Muscle layer of duodenum (tissue), 2 donors: ENCODE data around the gene EXD1.
"Not testable (repeated sequence)": the region's sequence is repeated elsewhere in the genome, so short reads cannot be mapped to it uniquely, and the experiment has no call there.

Experiments used
- H3K27ac ChIP-seq: one replicate; pipeline ENCODE4 v1.7.0; 2013; ENCODE audit warnings: mild to moderate bottlenecking, low read length
- H3K27me3 ChIP-seq: one replicate; pipeline ENCODE4 v1.7.0; 2013; ENCODE audit warnings: low read depth, mild to moderate bottlenecking, control low read depth, low read length
- H3K36me3 ChIP-seq, 2 donors: one replicate each; pipeline ENCODE4 v1.7.0; 2013; ENCODE audit warnings: low read length in 2 of 2, control low read depth in 1 of 2, mild to moderate bottlenecking in 1 of 2; ENCODE audit not compliant: insufficient read depth in 2 of 2, control insufficient read depth in 1 of 2
- H3K4me1 ChIP-seq, 2 donors: one replicate each; pipeline ENCODE4 v1.7.0; 2013; ENCODE audit warnings: low read length in 2 of 2, mild to moderate bottlenecking in 2 of 2, control low read depth in 1 of 2, moderate library complexity in 1 of 2; ENCODE audit not compliant: insufficient read depth in 2 of 2, control insufficient read depth in 1 of 2
- H3K4me3 ChIP-seq, 2 donors: one replicate each; pipeline ENCODE4 v1.7.0; 2013; ENCODE audit warnings: low read length in 2 of 2, low read depth in 1 of 2, mild to moderate bottlenecking in 1 of 2
- H3K9me3 ChIP-seq, 2 donors: one replicate each; pipeline ENCODE4 v1.7.0; 2013; ENCODE audit warnings: low read length in 2 of 2, control low read depth in 1 of 2, mild to moderate bottlenecking in 1 of 2; ENCODE audit not compliant: control insufficient read depth in 1 of 2
- donor health status: healthy.

EXD1 gene

DNA sequence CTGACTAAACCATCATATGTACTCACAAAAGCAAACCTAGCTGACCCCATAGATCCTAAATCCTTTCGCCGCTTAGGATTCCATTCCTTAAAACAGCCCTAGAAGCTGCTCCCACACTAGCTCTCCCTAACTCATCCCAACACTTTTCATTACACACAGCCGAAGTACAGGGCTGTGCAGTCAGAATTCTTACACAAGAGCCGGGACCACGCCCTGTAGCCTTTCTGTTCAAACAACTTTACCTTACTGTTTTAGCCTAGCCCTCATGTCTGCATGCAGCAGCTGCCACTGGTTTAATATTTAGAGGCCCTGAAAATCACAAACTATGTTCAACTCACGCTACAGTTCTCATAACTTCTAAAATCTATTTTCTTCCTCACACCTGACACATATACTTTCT, 95.0 kb downstream of the EXD1 start:
- not testable (repeated sequence) for H3K4me3 ChIP-seq, H3K9me3 ChIP-seq

DNA sequence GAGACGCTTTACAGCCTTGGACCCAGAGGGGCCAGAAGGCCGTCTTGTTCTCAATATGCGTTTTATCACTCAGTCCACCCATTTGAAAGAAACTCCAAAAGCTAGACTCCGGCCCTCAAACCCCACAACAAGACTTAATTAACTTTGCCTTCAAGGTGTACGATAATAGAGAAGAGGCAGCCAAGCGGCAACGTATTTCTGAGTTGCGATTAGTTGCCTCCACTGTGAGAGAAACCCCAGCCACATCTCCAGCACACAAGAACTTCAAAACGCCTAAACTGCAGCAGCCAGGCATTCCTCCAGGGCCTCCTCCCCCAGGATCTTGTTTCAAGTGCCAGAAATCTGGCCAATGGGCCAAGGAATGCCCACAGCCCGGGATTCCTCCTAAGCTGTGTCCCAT, 97.1 kb downstream of the EXD1 start:
- Histone ChIP-seq H3K36me3 (no peaks in the 10 kb centered on the region), H3K4me3 (no peak overlapping the region), H3K4me1 (no peaks in the 10 kb centered on the region), H3K27me3 (no peaks in the 10 kb centered on the region), H3K27ac (no peak overlapping the region), H3K9me3 (peaks cover 0 to 6% of the 10 kb centered on the region in 2 donors)

More for the DNA sequence above, 95.0 kb downstream of the EXD1 start:
- H3K27me3 ChIP-seq, H3K4me1 ChIP-seq, H3K36me3 ChIP-seq, H3K27ac ChIP-seq: not testable (repeated sequence)
